ENCODE measurements around the gene STK25. TPM values are rescaled to one million over a fixed set of nuclear protein-coding genes. Genes with fewer than 3 reads are reported as not detected.
"Not testable (repeated sequence)": the region's sequence is repeated elsewhere in the genome, so short reads cannot be mapped to it uniquely, and the experiment has no call there.

Gene STK25
- total and polyA plus RNA-seq, 10 donors, result 127 to 254 (median 172) TPM

DNA sequence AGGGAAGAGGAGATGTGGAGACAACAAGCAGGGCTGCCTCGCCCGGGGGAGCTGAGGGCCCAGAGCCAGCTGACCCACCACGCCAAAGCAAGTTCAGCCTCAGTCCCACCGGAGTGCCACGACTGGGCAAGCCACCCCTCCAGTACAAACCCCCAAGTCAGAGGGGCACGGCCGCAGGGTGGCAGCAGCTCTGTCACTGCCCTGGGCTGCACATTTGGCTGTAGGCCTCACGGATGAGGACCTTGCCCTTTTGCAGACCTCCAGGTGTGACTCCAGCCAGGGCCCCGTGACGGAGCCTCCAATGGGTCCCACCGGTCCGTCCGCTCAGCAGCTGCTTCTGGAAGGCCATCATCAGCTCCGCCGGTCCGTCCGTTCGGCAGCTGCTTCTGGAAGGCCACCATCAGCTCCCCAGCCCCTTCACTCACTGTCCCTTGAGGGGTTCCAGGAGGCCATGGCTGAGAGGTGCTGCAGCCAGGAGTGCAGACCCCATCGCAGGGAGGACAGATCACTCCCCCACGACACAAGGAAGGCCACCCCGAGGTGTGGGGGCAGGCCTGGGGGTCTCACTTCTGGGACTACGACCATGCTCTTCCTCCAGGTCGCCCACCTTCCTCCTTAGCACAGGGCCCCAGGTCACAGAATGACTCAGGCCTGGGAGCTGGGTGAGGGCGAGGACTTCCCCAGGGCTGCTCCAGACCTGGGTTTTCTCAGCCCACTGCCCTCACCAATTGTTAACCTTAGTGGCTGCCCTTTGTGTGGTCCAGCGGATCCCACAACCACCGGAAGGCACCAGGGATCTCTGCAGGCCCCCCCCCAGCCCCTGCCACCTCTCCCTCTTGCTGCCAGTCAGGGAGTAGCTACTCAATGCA is 24.6 kb upstream of the STK25 start:
- H3K4me3 ChIP-seq, result no peak overlapping the region
- peak; percentile 65 for DNase-seq
- no peaks in the 10 kb centered on the region for H3K9me3 ChIP-seq
- no peak overlapping the region for H3K27ac ChIP-seq
- H3K36me3 ChIP-seq, result no peaks in the 10 kb centered on the region
- TF ChIP-seq POLR2A (IDR thresholded peaks at IDR 0.05), result no peak
- TF ChIP-seq, protein P1, sequence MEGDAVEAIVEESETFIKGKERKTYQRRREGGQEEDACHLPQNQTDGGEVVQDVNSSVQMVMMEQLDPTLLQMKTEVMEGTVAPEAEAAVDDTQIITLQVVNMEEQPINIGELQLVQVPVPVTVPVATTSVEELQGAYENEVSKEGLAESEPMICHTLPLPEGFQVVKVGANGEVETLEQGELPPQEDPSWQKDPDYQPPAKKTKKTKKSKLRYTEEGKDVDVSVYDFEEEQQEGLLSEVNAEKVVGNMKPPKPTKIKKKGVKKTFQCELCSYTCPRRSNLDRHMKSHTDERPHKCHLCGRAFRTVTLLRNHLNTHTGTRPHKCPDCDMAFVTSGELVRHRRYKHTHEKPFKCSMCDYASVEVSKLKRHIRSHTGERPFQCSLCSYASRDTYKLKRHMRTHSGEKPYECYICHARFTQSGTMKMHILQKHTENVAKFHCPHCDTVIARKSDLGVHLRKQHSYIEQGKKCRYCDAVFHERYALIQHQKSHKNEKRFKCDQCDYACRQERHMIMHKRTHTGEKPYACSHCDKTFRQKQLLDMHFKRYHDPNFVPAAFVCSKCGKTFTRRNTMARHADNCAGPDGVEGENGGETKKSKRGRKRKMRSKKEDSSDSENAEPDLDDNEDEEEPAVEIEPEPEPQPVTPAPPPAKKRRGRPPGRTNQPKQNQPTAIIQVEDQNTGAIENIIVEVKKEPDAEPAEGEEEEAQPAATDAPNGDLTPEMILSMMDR (IDR thresholded peaks at IDR 0.05 in 8 of 11, conservative IDR thresholded peaks at IDR 0.05 in 3 of 11), result no peak
- no peak for TF ChIP-seq POLR2AphosphoS5 (IDR thresholded peaks at IDR 0.05)
- WGBS, 5 donors, result 77 to 88% (median 85%) methylated on average over 12 to 26 of the region's 26 CpGs
- intact Hi-C loops (cut with DNase I; ENCODE audit: low total_unique reads), result no loop called here
- H3K4me1 ChIP-seq, result no peaks in the 10 kb centered on the region
- H3K27me3 ChIP-seq (replicated peaks in 1 of 7), result peaks cover 0 to 13% (median 0%) of the 10 kb centered on the region in 7 donors

- no peak for TF ChIP-seq POLR2AphosphoS5 (IDR thresholded peaks at IDR 0.05)
- no peak for TF ChIP-seq POLR2A (IDR thresholded peaks at IDR 0.05)
- TF ChIP-seq, protein P1 (IDR thresholded peaks at IDR 0.05 in 8 of 11, conservative IDR thresholded peaks at IDR 0.05 in 3 of 11), result no peak
- Histone ChIP-seq H3K4me1 (no peaks in the 10 kb centered on the region), H3K4me3 (no peak overlapping the region), H3K27ac (no peak overlapping the region), H3K36me3 (no peaks in the 10 kb centered on the region), H3K9me3 (no peaks in the 10 kb centered on the region), H3K27me3 (replicated peaks in 1 of 7) (peaks cover 0 to 12% (median 0%) of the 10 kb centered on the region in 7 donors)
- no peak for DNase-seq
- 87 to 91% (median 90%) methylated on average over 8 of the region's 8 CpGs for WGBS, 5 donors
- intact Hi-C loops (cut with DNase I; ENCODE audit: low total_unique reads), result no loop called here
These were observed 23.8 kb upstream of the STK25 start for GRCh38 chr2:241532168-241532567.

DNA sequence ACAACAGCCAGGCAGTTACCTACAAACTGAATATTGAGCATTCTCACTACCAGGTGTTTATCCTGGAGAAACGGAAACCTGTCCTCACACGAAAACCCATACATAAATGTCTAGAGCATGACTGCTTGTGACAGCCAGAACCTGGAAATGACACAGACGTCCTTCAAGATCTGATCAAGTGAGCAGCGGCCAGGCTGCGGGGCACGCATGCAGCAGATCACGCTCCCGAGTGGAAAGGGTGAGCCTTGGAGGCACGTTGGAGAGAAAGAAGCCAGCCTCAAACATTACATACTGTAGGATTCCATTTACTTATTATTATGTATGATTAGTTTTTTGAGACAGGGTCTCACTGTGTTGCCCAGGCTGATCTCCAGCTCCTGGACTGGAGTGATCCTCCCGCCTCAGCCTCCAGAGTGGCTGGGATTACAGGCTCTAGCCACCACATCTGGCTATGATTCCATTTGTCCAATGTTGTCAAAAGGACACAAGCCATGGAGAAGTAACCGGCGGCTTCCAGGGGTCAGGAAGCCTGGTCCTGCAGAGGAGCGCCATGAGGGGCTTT is 22.9 kb upstream of the STK25 start:
- TF ChIP-seq POLR2AphosphoS5 (IDR thresholded peaks at IDR 0.05) (no peak), POLR2A (IDR thresholded peaks at IDR 0.05) (no peak)
- TF ChIP-seq, protein P1 (IDR thresholded peaks at IDR 0.05 in 8 of 11, conservative IDR thresholded peaks at IDR 0.05 in 3 of 11), result no peak
- no peak overlapping the region for H3K4me3 ChIP-seq
- intact Hi-C loops (cut with DNase I; ENCODE audit: low total_unique reads), result no loop called here
- no peak for DNase-seq
- H3K4me1 ChIP-seq, result no peaks in the 10 kb centered on the region
- no peaks in the 10 kb centered on the region for H3K36me3 ChIP-seq
- no peak overlapping the region for H3K27ac ChIP-seq
- H3K9me3 ChIP-seq, result peaks cover 0 to 5% (median 3%) of the 10 kb centered on the region in 8 donors
- H3K27me3 ChIP-seq (replicated peaks in 1 of 7), result peaks cover 0 to 12% (median 0%) of the 10 kb centered on the region in 7 donors
- WGBS, 5 donors, result 79 to 89% (median 81%) methylated on average over 13 of the region's 13 CpGs

DNA sequence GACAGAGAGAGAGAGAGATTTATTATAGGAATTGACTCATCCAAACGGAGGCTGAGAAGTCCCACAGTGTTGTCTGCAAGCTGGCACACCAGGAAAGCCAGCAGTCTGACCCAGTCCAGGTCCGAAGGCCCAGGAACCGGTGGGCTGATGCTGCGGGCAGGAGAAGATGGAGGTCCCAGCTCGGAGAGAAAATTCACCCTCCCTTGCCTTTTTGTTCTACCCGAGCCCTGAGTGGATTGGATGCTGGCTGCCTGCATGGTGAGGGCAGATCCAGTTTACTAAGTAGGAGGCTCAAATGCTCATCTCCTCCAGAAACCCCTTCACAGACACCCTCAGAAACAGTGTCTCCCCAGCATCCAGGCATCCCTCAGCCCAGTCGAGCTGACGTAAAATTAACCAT is 22.2 kb upstream of the STK25 start:
- no peak for DNase-seq
- peaks cover 0 to 12% (median 10%) of the 10 kb centered on the region in 8 donors for H3K9me3 ChIP-seq
- intact Hi-C loops (cut with DNase I; ENCODE audit: low total_unique reads), result no loop called here
- 73 to 82% (median 79%) methylated on average over 8 of the region's 8 CpGs for WGBS, 5 donors
- H3K4me3 ChIP-seq, result no peak overlapping the region
- H3K27me3 ChIP-seq (replicated peaks in 1 of 7), result peaks cover 0 to 12% (median 0%) of the 10 kb centered on the region in 7 donors
- no peaks in the 10 kb centered on the region for H3K4me1 ChIP-seq
- H3K36me3 ChIP-seq, result no peaks in the 10 kb centered on the region
- H3K27ac ChIP-seq, result no peak overlapping the region
- TF ChIP-seq POLR2AphosphoS5 (IDR thresholded peaks at IDR 0.05) (no peak), POLR2A (IDR thresholded peaks at IDR 0.05) (no peak)
- TF ChIP-seq, protein P1 (IDR thresholded peaks at IDR 0.05 in 8 of 11, conservative IDR thresholded peaks at IDR 0.05 in 3 of 11), result no peak

DNA sequence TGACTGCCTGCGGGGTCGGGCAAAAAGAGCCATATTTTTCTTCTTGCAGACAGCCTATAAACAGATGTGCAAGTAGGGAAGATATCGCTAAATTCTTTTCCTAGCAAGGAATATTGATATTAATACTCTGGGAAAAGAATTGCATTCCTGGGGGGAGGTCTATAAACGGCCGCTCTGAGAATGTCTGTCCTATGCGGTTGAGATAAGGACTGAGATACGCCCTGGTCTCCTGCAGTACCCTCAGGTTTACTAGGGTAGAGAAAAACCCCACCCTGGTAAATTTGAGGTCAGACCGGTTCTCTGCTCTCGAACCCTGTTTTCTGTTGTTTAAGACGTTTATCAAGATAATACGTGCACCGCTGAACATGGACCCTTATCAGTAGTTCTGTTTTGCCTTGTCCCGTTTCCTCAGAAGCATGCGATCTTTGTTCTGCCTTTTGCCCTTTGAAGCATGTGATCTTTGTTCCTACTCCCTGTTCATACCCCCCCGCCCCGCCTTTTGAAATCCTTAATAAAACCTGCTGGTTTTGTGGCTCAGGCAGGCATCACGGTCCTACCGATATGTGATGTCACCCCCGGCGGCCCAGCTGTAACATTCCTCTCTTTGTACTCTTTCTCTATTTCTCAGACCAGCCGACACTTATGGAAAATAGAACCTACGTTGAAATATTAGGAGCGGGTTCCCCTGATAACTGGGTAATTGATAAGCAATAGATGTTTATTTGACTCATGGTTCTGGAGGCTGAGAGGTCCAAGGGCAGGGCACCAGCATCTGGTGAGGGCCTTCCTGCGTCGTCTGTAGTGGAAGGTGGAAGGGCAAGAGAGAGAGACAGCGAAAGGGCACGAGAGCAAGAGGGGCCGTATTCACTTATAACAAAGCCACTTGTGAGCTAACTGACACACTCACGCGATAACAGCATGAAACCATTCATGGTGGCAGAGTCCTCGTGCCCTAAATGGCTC is 17.7 kb upstream of the STK25 start:
- H3K27ac ChIP-seq; H3K36me3 ChIP-seq; intact Hi-C loops (cut with DNase I; ENCODE audit: low total_unique reads); H3K4me3 ChIP-seq; H3K4me1 ChIP-seq; DNase-seq: not testable (repeated sequence)
- H3K9me3 ChIP-seq, result peaks cover 0 to 19% (median 13%) of the 10 kb centered on the region in 8 donors
- peaks cover 0 to 28% (median 0%) of the 10 kb centered on the region in 7 donors for H3K27me3 ChIP-seq (replicated peaks in 1 of 7)
- 89 to 96% (median 93%) methylated on average over 31 of the region's 31 CpGs for WGBS, 5 donors
